HTR-8/SVneo (cell line): ENCODE data around the gene RSPO1.
"Not testable (repeated sequence)": the region's sequence is repeated elsewhere in the genome, so short reads cannot be mapped to it uniquely, and the experiment has no call there.

ENCODE experiments used
- DNase-seq: peaks from one replicate; pipeline ENCODE4 v3.0.0; 2011; ENCODE audit warnings: low spot score, mixed read lengths; ENCODE audit not compliant: insufficient read length
- FAIRE-seq: peaks from 2 replicates; lab custom pipeline; 2011; peaks lifted over from hg19 to GRCh38; lab: Jason Lieb, UNC

RSPO1 gene, protein sequence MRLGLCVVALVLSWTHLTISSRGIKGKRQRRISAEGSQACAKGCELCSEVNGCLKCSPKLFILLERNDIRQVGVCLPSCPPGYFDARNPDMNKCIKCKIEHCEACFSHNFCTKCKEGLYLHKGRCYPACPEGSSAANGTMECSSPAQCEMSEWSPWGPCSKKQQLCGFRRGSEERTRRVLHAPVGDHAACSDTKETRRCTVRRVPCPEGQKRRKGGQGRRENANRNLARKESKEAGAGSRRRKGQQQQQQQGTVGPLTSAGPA

GRCh38 chr1:37634244-37634991, at the start of gene RSPO1:
TSS of gene RSPO1 (minus strand) at chr1:37634892. CDS start at chr1:37629661, 5,231 bp downstream.
- peak; percentile 40 for DNase-seq
- FAIRE-seq: no peak

GRCh38 chr1:37684182-37684581, 49.5 kb upstream of the RSPO1 start:
- FAIRE-seq, DNase-seq: not testable (repeated sequence)

GRCh38 chr1:37682334-37682987, 47.8 kb upstream of the RSPO1 start:
- DNase-seq (peak; percentile 53), FAIRE-seq (no peak)

- no peak for FAIRE-seq
- no peak for DNase-seq
These were observed 46.2 kb upstream of the RSPO1 start for GRCh38 chr1:37680933-37681332.

DNA sequence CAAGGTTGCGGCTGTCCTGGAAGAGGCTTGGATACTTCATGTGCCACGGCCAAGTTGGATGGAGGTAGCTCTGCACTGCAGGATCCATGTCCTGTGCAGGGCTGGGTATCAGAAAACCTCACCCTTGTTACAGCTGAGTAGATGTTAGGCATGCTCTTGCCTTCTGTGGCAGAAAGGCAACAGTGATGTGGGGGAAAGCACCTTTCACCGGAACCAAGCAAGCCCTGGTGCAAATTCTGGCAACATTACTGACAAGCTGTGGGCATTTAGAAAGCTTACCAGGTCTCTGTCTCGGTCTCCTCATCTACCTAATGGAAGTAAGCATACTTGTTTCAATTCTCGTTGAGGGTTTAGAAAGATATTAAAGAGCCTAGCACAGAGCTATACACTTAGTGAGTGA, 43.1 kb upstream of the RSPO1 start:
- no peak for FAIRE-seq

DNA sequence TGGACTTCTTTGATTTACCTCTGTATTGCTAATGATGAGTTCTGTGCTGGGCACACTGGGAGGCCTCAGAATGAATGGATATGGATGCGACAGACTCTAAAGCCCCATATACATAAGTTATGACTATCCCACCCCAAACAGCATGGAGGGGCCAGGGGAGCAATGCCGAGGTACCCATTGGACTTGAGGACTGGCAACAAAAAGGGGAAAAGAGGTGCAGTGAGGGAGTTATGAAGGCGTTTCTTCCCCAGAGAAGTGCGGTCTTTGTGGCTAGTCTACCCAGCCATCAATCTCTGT, 42.4 kb upstream of the RSPO1 start:
- no peak for DNase-seq
- no peak for FAIRE-seq

More for the DNA sequence above, 43.1 kb upstream of the RSPO1 start:
- no peak for DNase-seq

- FAIRE-seq (no peak), DNase-seq (no peak)
These were observed 41.8 kb upstream of the RSPO1 start for GRCh38 chr1:37676281-37677142.

DNA sequence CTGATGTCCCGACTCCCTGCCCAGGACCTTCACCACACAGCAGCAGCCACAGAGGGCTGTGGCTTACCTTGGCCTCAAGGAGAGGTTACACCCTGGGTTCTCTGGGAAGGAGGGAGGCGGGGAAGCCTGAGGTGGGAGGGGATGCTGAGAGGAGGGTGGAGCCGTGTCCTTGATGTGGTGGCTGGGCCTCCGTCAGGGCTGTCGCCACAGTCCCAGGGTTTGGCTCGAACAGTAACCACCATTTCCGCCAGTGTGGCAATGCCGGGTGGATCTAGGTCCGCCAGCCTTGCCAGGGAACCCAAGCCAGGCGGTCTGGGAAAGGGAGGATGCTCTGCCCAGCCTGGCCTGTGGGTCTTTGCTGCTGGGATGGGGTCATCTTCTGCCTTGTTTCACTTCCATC, 39.2 kb upstream of the RSPO1 start:
- FAIRE-seq: no peak

GRCh38 chr1:37672136-37672870, 37.6 kb upstream of the RSPO1 start:
- no peak for DNase-seq
- no peak for FAIRE-seq

More for the DNA sequence above, 39.2 kb upstream of the RSPO1 start:
- no peak for DNase-seq

DNA sequence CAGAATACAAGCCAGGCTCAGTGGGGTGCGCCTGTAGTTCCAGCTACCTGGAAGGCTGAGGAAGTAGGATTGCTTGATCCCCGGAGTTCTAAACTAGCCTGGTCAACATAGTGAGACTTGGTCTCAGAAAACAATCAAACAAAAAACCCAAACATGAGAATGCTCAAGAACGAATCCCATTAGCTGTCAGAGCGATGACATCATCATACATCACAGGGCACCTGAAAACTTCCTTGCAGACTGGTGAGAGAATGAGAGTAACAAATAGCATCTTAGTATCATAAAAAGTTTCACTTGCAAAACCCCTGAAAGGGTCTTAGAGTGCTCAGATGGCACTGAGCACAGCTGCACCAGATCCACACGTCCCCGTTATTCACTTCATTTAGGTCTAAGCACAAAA, 36.6 kb upstream of the RSPO1 start:
- DNase-seq (no peak), FAIRE-seq (no peak)

DNA sequence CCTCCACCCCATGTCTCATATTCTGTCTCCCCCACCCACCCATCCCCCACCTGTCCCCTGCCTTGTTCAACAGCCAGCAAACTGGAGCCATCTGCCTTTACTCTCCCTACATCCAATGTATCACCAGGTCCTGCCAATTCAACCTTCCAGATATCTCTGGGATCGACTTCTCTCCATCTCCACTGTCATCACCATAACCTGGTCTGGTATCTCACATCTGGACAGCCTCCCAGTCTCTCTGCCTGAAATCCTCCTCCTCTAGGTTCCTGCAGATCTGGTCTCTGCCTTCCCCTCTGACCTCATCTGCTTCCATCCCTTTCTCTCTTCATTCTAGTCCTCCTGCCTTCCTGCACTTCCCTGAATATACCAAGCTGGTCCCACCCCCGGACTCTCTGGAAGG, 35.4 kb upstream of the RSPO1 start:
- no peak for DNase-seq
- FAIRE-seq: no peak

DNA sequence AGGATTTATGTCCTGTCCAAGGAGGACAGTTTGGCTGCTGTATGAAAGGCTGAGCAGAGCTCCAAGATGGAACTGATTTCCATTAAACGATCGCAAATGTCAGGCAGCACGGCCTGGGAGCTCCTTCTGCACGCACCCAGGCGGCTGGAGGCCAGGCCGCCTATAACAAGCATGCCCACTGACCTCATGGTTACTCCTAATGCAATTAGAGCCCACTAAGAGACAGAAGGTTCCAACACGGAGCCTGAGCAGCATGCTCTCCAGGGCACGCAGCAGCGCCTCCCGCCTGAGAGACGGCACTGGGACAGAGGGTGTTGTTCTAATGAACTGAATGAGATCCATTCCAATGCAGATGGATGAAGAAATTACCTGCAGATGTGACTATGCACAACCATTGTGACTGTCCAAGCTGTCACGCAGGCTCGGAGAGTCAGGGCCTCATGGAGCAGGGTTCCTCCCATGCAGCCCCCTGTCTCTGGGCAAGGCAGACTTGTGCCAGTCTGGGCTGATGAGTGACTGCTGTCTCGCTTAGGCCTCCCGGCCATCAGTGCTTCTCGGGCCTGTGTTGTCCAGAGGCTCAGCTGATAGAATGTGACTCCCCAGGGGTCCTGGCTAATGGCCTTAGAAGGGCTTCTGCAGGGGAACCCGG, 32.5 kb upstream of the RSPO1 start:
- FAIRE-seq (no peak), DNase-seq (no peak)

- DNase-seq (no peak), FAIRE-seq (no peak)
These were observed 31.7 kb upstream of the RSPO1 start for GRCh38 chr1:37666241-37666867.

DNA sequence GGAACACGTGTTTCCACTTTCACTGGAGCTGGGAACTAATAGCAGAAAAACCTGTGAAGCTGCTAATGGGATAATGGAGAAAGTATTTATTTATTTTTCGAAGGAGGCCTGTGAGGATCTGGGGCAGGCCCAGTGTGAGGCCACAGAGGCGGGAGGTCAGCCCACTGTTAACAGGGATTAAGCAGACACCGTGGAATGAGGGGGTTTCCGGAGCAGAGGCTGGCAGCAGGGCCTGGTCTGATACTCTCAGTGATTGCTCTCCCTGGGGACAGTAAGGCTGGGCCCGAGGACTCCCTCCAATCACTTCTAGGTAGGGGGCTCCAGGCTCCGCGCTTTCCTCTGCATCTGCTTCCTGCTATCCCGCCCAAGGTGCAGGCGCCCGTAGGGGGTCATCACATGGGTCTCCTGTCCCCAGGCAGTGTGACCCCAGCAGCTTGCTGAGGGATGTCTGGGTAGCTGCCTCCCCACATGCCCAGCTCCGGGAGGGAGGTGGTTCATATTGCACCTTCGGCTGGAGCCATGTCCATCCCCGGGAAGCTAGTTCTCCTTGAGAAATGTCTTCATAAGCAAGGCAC, 28.8 kb upstream of the RSPO1 start:
- FAIRE-seq (no peak), DNase-seq (no peak)

- FAIRE-seq: no peak
- DNase-seq: no peak
These were observed 27.5 kb upstream of the RSPO1 start for GRCh38 chr1:37662031-37662755.

- FAIRE-seq: no peak
- no peak for DNase-seq
These were observed 26.7 kb upstream of the RSPO1 start for GRCh38 chr1:37661401-37661800.

GRCh38 chr1:37660664-37661063, 26.0 kb upstream of the RSPO1 start:
- DNase-seq: no peak
- FAIRE-seq: no peak

DNA sequence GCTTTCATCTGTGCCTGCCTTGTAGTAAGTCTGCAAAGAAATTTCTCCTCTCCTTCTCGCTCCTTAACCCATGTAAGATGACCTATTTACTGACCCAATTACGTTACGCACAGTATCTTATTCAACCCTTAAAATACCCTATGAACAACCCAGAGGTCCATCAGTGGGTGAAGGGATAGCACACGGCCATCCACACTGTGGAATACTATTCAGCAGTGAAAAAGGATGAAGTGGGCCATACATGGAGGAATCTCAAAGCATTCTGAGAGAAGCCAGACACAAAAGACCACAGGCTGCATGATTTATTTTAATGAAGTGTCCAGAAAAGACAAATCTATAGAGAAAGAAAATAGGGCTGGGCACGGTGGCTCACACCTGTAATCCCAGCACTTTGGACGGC, 23.8 kb upstream of the RSPO1 start:
- FAIRE-seq (no peak), DNase-seq (no peak)
